Kidney glomerular epithelial cell (primary cell): Measurements from ENCODE around the gene NTN1.
"Not testable (repeated sequence)": the region's sequence is repeated elsewhere in the genome, so short reads cannot be mapped to it uniquely, and the experiment has no call there.

ENCODE experiments used
- DNase-seq: peaks from one replicate; lab custom pipeline; 2025; lab: John Stamatoyannopoulos, UW

NTN1 gene

GRCh38 chr17:9123594-9124553 lies 102.6 kb downstream of the NTN1 start:
- DNase-seq: no peak

DNA sequence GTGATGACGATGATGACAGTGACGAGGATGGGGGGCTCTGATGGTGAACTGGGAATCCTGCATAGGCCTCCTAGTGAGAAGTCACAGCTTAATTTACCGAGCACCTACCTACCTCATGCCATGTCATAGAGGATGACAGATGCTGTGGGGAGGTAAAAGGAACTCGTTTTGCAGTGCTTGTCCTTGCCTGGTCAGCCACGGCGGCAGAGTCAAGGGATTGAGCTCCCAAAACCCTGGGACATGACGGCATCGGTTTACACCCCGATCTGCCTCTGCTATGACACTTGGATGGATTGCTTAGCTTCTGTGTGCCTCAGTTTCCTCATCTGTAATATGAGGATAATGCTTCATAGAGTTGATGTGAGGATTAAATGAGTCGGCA lies 103.2 kb downstream of the NTN1 start:
- DNase-seq: no peak

- no peak for DNase-seq
These were observed 104.4 kb downstream of the NTN1 start for GRCh38 chr17:9125722-9126121.

DNA sequence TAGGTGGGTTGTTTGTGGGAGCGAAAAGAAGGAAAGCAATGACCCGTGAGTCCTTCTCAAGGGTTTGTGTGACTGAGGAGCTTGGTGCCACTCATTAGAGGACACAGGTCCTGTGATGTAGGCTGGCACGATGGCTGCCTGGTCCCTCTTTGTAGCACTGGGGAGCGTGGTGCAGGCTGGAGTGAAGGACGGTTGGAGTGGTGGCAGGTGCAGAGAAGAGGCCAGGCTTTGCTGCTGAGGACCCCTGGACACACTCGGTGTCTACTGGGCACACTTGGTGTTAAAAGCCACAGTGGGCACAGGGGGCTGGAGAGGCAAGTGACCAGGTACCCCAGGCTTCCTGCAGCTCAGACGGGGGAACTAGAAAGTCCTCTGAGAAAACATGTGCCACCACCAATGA lies 106.0 kb downstream of the NTN1 start:
- DNase-seq: no peak

- no peak for DNase-seq
These were observed 110.1 kb downstream of the NTN1 start for GRCh38 chr17:9131371-9131770.

DNA sequence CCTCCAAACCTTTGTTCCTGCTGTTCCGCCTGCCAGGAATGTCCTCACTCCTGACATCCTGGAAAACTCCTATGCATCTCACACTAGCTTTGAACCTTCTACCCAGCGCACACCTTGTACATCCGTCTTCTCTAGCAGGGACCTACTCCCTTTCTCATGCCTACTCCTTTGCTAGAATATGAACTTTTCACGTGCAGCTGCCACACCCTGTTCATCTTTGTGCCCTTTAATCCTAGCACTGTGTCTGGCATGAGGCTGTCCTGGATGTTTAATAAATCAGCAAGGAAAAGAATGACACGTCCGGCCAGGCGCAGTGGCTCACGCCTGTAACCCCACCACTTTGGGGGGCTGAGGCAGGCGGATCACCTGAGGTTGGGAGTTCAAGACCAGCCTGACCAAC lies 111.0 kb downstream of the NTN1 start:
- DNase-seq: no peak

GRCh38 chr17:9132944-9133610 lies 111.8 kb downstream of the NTN1 start:
- no peak for DNase-seq

GRCh38 chr17:9138161-9138717 lies 116.9 kb downstream of the NTN1 start:
- DNase-seq: no peak

GRCh38 chr17:9139695-9140094 lies 118.4 kb downstream of the NTN1 start:
- DNase-seq: no peak

GRCh38 chr17:9140550-9141424 lies 119.5 kb downstream of the NTN1 start:
- no peak for DNase-seq

DNA sequence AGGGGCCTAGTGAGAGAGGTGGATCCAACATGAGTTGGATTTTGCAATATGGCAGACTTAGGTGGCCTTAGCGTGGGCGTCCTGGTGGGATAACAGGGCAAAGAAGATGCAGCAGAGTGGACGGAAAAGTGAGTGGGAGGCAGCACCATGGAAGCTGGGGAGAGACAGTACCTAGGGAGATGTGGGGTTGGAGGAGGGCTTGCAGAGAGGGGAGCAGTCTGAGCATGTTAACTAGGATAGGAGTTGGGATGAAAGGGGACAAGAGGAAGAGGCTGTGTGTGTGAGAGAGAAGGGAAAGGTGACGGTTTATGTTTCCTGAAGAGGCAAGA lies 120.1 kb downstream of the NTN1 start:
- DNase-seq: no peak

DNA sequence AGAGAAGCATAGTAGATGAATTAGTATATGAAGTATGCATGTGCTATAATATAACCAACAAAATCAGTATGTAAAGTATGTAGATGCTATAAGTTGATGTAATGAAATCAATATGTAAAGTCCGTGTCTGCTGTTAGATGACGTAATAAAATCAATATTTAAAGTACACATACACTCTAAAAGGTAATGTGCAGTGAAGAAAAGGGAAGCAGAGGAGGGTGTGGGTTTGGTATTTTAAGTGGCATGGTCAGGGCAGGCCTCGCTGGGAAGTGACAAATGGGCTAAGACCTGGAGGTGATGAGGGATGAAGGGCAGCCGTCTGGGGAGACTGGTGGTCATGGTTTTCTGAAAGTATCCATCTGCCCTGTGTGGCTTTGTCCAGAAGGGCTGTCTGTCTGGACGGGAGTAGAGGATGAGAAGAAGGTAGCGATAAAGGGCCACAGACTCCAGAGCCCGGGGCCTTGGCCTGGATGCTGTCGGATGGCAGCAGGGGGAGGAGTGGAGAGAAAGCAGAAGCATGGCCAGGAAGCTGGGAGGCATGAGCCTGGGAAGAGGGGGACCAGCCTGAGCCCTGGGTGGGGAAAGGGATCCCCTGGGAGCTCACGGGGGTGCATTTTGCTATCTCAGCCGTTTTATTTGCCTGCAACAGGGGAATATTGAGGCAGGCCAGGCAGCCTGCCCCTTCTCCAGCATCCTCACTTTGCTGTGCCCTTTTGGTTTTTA lies 121.6 kb downstream of the NTN1 start:
- no peak for DNase-seq

DNA sequence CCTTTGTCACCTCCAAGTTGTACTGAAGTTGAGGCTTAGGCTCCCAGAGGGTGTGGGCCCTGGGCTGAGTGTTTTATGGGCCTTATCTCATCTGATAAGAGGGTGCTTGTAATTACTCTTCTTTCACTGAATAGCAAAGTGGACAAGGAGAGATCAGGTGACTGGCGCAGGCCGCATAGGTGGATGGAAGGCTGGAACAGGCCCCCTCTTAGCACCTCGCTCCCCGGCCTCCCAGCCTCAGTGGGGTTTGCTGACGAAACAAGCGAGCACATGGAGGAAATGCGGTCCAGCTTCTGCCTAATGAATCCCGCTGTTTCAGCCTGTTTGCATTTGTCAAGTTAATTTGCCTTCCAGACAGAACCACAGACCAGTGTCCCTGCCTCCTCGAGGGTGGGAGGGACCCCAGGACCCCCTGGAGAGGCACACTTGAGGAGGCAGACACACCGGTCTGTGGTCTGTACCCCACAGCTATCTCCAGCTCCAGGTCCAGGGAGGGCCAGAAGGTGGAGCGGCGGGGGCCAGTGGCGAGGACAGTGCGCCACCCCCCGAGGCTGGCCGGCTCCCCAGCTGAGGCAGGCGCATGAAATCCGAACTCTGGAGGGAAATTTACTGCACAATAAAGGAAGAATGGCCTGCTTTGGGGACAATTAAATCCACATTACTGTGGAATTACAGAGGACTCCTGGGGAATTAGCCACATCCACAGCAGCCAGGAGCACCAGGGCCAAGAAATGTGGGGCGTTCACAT lies 123.4 kb downstream of the NTN1 start:
- no peak for DNase-seq

- DNase-seq: no peak
These were observed 124.8 kb downstream of the NTN1 start for GRCh38 chr17:9146064-9146463.

DNA sequence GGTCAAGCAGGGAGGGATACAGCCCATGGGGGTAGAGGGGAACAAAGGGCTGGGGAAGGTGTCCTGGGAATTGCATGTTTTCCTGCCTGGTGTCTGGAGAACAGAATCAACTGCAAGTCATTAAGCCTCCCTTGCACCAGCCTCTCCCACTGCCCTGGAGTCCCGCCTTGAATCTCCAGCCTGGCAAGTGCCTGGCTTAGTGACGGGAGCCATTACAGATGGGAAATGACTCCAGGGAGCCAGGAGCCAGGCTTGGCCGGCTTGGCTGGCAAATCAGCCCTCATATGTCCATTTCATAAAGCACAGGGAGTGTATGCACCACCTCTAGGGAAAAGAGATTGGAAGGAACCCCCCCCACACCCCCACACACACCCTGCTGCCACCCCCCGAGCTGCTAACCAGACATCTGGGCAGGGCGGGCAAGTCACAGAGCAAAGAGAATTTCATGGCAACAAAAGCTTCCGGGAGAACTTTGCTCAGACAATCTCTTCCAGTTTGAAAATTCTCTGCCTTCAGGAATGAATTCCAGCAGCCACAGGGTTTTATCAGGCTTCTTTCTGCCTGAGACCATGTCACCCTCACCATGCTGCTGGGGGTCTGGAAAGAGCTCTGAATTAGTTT lies 127.7 kb downstream of the NTN1 start:
- no peak for DNase-seq

- no peak for DNase-seq
These were observed 129.3 kb downstream of the NTN1 start for GRCh38 chr17:9150446-9151090.

- no peak for DNase-seq
These were observed 129.8 kb downstream of the NTN1 start for GRCh38 chr17:9151091-9151490.

- DNase-seq: not testable (repeated sequence)
These were observed 130.4 kb downstream of the NTN1 start for GRCh38 chr17:9151740-9152139.

- DNase-seq: no peak
These were observed 137.5 kb downstream of the NTN1 start for GRCh38 chr17:9158544-9159452.
